ENCODE data around the gene LARGE1. TPM values are rescaled to one million over a fixed set of nuclear protein-coding genes. Genes with fewer than 3 reads are reported as not detected.

The LARGE1 gene
- total RNA-seq, 2 donors from 2014 or later, result 80.5 to 101 TPM

- no peak for DNase-seq (ENCODE audit: low spot score)
- peak overlapping the region; percentile 27 to 48 for H3K27ac ChIP-seq
- TF ChIP-seq CTCF (IDR thresholded peaks at IDR 0.05), result no peak
Observed at GRCh38 chr22:33639588-33640254, 280.6 kb downstream of the LARGE1 start.

GRCh38 chr22:33635766-33636165 is 284.5 kb downstream of the LARGE1 start:
- Histone ChIP-seq H3K4me1 (peaks cover 0 to 13% of the 10 kb centered on the region in 2 donors), H3K27me3 (no peaks in the 10 kb centered on the region), H3K4me3 (no peak overlapping the region), H3K9me3 (peaks cover 0 to 11% of the 10 kb centered on the region in 2 donors), H3K36me3 (peaks cover 5% of the 10 kb centered on the region), H3K27ac (no peak overlapping the region)
- TF ChIP-seq CTCF (IDR thresholded peaks at IDR 0.05), result no peak
- DNase-seq (ENCODE audit: low spot score), result no peak

More at GRCh38 chr22:33639588-33640254, 280.6 kb downstream of the LARGE1 start:
- Histone ChIP-seq H3K9me3 (peaks cover 0 to 11% of the 10 kb centered on the region in 2 donors), H3K27me3 (no peaks in the 10 kb centered on the region), H3K36me3 (peaks cover 5% of the 10 kb centered on the region), H3K4me1 (peaks cover 0 to 14% of the 10 kb centered on the region in 2 donors), H3K4me3 (no peak overlapping the region)

GRCh38 chr22:33631777-33632176 is 288.5 kb downstream of the LARGE1 start:
- Histone ChIP-seq H3K36me3 (no peaks in the 10 kb centered on the region), H3K27ac (no peak overlapping the region), H3K9me3 (peaks cover 0 to under 1% of the 10 kb centered on the region in 2 donors), H3K27me3 (no peaks in the 10 kb centered on the region), H3K4me1 (no peaks in the 10 kb centered on the region), H3K4me3 (no peak overlapping the region)
- DNase-seq (ENCODE audit: low spot score), result no peak
- no peak for TF ChIP-seq CTCF (IDR thresholded peaks at IDR 0.05)

- no peaks in the 10 kb centered on the region for H3K27me3 ChIP-seq
- H3K4me3 ChIP-seq, result no peak overlapping the region
- H3K27ac ChIP-seq, result no peak overlapping the region
- H3K9me3 ChIP-seq, result no peaks in the 10 kb centered on the region
- no peaks in the 10 kb centered on the region for H3K4me1 ChIP-seq
- DNase-seq (ENCODE audit: low spot score), result no peak
- peaks cover 13% of the 10 kb centered on the region for H3K36me3 ChIP-seq
- TF ChIP-seq CTCF (IDR thresholded peaks at IDR 0.05), result no peak
Observed at GRCh38 chr22:33625959-33626358, 294.3 kb downstream of the LARGE1 start.

DNA sequence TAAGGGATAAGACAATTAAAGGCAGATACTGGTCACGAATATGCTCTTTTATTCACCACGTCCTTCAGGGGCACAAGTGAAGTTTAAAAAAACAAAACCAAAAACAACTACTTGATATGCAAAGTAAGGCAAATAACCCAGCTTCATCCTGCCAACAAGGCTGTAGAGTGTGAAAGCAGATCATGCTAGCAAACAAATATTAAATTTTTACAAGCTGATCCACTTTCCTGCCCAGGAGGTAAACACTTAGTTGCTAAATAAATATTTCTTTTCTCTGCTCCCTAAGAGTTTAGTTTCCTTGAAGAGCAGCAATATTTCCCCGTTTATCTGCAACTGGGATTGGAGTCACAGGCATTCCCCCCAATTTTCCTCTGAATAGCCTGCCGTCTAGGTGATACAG is 300.2 kb downstream of the LARGE1 start:
- Histone ChIP-seq H3K27ac (no peak overlapping the region), H3K4me3 (no peak overlapping the region), H3K4me1 (no peaks in the 10 kb centered on the region), H3K9me3 (no peaks in the 10 kb centered on the region), H3K27me3 (no peaks in the 10 kb centered on the region), H3K36me3 (peaks cover 13% of the 10 kb centered on the region)
- no peak for TF ChIP-seq CTCF (IDR thresholded peaks at IDR 0.05)
- no peak for DNase-seq (ENCODE audit: low spot score)

DNA sequence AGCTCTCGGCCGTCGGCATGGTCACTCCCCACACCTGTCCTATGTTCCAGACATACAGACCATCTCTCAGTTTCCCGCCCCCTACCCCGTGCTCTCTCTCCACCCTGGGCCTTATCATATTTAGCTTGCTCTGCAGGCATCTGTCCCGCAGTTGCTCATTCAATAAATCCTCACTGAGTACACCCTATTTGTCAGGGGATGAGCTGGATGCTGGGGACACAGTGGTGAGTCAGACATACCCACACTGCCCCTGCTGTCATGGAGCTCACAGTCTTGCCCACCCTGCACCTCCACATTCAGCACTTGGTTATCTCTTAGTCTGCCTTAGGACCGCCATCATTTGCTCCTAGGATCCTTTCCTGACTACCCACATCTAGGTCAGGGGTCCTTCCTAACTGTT is 313.8 kb downstream of the LARGE1 start:
- H3K4me3 ChIP-seq, result no peak overlapping the region
- no peak for TF ChIP-seq CTCF (IDR thresholded peaks at IDR 0.05)
- H3K27ac ChIP-seq, result peak overlapping the region; percentile 77 to 90
- H3K27me3 ChIP-seq, result no peaks in the 10 kb centered on the region
- no peaks in the 10 kb centered on the region for H3K9me3 ChIP-seq
- no peak for DNase-seq (ENCODE audit: low spot score)
- H3K36me3 ChIP-seq, result peaks cover 5% of the 10 kb centered on the region
- H3K4me1 ChIP-seq, result peaks cover 0 to 7% of the 10 kb centered on the region in 2 donors

Measured in right atrium auricular region (tissue), 2 donors.